ENCODE results near the gene SEC24C.
"Not testable (repeated sequence)": the region's sequence is repeated elsewhere in the genome, so short reads cannot be mapped to it uniquely, and the experiment has no call there.

Gene SEC24C

DNA sequence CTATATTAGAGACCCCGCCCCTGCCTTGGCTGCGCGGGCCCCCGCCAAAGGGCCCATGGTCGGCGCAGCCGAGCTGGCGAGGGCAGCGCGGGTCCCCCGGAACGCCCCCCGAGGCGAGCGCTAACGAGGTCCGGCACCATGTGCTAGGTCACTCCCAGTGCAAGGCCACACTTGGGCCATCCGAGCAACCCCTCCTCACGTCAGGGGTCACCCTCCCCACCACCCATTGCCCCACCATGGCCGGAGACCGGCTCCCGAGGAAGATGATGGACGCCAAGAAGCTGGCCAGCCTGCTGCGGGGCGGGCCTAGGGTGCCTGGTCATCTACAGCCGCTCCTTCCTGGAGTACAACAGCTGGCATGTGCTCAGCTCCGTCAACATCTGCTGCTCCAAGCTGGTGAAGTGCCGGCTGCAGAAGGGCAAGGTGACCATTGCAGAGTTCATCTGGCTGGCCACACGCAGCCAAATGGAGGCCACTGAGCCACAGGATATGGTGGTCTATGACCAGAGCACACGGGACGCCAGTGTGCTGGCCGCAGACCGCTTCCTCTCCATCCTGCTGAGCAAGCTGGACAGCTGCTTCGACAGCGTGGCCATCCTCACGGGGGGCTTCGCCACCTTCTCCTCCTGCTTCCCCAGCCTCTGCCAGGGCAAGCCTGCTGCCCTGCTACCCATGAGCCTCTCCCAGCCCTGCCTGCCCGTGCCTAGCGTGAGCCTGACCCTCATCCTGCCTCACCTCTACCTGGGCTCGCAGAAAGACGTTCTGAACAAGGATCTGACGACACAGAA, 12.4 kb upstream of the SEC24C start:
- no peak for DNase-seq

DNA sequence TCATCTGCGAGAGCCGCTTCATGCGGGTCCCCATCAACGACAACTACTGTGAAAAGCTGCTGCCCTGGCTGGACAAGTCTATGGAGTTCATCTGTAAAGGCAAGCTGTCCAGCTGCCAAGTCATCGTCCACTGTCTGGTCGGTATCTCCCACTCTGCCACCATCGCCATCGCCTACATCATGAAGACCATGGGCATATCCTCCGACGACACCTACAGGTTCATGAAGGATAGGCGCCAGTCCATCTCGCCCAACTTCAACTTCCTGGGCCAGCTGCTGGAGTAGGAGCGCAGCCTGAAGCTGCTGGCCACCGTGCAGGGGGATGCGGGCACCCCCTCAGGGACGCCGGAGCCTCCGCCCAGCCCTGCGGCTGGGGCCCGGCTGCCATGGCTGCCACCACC, 11.7 kb upstream of the SEC24C start:
- no peak for DNase-seq

DNA sequence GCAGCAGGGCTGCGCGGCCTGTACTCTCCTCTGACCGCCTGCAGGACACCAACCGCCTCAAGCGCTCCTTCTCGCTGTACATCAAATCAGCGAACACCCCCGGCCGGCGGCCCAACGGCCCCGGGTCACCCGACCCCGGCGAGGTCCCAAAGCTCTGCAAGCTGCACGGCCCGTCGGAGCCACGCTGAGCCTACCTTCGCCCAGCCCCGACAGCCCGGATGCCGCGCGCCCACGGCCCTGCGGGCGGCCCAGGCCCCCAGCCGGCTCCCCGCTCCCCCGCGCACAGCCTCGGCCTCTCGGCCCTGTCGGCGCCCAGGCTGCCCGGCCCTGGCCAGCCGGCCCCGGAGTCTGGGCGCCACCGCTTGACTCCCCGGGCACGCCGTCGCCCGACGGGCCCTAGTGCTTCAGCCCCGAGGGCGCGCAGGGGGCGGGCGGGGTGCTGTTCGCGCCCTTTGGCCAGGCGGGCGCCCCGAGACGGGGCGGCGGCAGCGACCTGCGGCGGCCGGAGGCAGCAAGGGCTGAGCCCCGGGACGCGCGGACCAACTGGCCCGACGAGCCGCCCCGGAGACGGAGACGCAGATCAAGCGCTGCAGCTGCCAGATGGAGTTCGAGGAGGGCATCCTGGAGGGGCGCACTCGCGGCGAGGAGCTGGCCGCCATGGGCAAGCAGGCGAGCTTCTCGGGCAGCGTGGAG, 11.1 kb upstream of the SEC24C start:
- DNase-seq, result no peak

DNA sequence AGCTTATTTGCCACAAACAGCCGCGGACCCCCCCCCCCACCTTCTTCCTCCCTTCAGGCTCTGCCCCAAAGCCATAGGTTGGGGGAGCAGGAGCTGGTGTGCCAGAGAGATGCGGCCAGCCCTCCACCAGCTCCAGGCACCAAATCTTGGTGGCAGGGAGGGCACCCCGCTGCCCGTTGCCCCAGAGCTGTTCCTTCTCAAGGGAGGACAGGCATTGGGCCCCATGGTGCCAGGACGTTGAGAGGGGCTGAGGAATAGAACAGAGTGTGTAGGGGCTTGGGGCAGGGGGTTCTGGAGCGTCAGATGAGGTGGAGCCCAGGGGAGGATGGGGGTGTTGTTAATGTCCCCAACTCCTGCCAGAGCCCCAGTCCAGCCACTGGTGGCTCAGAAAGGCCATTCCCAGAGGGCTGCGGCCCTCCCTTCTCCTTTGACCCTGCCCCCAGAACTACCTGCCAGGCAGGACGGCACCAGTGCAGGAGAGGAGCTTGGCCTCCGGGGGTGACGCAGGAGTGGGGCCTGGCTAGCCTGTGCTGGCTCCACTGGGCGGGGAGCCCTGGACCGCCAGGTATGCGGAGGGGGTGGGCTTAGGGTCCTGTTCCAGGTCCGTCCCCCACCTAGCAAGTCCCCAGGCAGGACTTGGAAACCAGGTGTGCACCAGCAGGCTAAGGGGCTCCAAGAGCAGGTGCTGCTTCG, 10.0 kb upstream of the SEC24C start:
- DNase-seq, result no peak

DNA sequence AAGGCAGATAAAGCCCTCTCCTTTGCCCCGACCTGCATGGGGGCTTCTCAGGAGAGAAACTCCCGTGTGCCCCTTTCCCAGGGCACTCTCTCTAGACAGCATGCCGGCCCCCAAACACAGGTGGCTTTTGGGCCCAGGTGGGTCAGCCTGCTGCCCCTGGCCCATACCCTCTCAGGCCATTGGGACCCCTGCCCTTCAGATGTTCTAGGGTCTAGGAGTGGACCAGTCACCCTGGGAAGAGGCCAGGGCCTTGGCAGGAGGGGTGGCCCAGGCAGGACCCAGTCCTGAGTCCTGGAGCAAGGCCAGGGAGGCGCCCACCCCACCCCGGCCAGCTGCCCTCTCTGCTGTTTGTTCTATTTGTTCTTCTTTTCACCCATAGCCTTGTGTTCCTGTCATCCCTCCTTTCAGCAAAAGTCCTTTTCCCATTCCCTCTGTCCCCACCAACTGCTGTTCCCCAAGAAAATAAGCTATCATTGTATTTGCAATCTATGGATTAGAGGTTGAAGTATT, 9.3 kb upstream of the SEC24C start:
- DNase-seq, result no peak

DNA sequence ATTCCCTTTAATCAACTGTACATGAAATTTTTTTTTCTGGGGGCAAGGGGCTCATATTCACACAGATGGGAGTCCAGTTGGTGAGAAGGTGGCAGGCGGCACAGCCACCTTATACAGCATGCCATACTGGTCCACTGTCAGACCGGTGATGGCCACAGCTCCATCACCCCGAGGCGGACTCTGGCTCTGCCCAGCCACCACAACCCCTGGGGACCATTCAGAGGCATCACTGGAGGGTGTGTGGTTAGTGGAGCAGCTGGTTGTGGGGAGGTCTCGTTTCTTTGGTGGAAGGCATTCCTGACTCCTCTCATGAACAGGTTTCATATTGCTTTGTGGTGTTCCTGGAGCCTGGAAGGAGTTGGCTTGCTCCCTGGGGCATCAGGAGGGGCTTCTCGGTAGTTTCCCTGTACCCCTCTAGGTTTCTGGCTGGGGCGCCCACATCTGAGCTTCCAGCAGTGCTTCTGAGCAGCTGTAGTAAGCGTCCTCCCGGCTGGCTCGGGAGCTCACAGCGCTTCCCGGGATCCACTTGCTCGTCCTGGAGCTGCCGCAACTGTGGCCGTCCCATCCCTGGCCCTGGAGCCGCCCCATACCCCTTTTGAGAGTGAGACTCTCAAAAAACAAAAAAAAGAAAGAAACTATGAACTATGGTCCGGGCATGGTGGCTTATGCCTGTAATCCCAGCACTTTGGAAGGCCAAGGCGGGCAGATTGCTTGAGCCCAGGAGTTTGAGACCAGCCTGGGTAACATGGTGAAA, 3.5 kb upstream of the SEC24C start:
- DNase-seq, result not testable (repeated sequence)

DNA sequence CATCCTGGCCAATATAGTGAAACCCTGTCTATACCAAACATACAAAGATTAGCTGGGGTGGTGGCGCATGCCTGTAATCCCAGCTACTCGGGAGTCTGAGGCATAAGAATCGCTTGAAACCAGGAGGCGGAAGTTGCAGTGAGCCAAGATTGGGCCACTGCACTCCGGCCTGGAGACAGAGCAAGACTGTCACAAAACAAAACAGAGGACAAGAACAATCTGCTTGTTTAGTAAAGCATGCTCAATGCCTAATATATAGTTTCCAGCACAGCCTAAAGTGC, 1.8 kb upstream of the SEC24C start:
- DNase-seq, result no peak

DNA sequence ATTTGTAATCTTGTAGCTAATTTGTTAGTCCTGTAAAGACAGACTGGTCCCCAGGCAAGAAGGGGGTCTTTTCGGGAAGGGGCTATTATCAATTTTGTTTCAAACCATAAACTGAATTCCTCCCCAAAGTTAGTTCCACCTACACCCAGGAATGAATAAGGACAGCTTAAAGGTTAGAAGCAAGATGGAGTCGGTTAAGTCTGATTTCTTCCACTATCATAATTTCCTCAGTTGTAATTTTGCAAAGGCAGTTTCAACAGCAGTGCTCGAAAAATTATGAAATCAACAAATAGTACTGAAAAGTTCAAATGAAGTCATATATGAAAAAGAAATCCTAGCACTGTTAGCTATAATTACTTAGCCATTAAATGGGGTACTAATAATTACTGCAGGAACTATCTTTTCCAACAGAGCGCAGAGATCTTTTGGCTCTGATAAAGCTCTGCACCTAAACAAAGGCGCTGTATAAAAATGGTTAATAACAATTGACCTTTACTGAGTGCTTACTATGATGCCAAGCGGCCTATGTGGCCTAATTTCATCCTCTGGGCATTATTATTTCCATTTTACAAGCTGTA, 756 bp upstream of the SEC24C start:
- DNase-seq, result no peak

DNA sequence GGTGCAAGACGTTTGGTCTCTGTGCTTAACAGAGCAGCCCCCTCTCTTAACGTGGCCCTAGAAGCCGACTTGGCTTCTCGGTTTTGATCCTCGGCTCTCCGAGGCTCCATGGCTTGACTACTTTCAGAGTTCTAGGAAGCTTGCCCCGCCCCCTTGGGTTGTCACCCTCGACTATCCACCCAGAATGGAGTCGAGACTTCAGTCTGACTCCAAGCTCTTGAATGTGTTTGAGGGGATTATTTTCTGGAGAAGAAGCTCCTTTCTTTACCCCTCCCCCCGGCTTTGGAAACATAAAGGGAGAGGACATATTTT, 448 bp downstream of the SEC24C start:
- DNase-seq, result peak; percentile 0

DNA sequence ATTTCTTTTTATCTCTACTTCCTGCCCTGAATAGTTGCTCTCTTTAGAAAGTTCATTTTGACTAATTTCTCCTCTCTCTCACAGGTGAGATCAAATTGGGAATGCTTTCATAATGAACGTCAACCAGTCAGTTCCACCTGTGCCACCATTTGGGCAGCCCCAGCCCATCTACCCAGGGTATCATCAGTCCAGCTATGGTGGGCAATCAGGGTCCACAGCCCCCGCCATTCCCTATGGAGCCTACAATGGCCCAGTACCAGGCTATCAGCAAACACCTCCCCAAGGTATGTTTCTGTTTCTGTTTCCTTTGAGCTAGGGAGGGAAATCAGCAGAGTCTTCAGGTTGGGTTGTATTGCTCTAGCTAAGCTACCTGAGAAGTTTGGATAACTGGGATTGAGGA, 2.5 kb downstream of the SEC24C start:
- DNase-seq, result no peak

DNA sequence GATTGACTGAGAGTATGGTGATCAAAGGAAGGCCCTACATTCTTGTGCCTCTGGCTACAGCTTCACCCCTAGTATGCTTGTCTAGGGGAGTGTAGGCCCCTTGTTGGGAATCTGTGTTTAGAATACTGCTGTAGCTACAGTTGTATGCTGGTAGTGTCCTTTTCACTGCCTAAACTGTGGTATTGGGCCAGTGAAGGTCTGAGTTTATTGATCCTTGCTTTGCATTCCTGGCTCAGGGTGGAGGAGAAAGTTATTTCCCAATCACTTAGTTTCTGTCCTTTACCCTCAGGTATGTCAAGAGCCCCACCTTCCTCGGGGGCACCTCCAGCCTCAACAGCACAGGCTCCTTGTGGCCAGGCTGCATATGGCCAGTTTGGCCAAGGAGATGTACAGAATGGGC, 6.6 kb downstream of the SEC24C start:
- no peak for DNase-seq

DNA sequence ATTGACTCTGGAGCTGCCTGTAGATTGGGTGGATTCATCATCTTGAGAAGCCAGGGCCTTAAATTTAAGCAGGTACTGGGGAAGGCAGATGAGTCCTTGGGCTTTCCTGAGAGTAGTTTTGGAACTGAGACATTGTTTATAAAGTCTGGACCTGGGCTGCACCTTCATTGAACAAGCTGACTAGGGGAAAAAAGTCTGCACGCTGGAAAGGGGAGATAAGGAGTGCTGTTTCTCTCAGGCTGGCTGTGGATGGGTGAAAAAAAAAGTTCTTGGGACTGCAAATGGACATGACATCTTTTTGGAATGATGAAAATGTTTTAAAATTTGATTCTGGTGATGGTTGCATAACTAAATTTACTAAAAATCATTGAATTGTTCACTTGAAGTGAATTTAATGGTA, 12.0 kb downstream of the SEC24C start:
- no peak for DNase-seq

DNA sequence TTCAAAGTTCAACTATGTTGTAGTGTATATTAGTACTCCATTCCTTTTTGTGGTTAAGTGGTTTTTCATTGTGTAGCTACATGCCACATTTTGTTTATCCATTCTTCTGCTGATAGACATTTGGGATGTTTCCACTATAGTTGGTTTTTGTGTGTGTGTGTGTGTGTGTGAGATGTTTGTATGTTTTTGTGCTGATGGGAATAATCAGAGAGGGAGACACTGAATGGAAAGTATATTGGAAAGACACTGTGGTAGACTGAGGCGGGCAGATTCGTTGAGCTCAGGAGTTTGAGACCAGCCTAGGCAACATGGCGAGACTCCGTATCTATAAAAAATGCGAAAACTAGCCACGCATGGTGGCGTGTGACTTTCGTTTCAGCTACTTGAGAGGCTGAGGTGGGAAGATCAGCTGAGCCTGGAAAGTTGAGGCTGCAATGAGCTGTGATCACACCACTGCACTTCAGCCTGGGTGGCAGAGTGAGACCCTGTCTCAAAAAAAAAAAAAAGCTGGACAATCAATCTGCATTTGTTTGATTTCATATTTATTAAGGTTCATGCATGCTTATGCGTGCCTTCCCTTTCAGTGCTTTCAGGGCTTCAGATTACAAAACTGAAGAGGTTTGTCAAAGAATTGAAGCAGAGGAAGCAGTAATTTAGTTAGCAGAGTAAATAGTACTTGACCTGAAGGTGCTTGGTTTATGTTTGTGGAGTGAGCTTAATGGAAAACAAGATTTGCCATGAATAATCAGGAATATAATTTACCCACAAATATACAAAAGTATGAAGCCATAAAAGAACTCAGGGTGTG, 14.7 kb downstream of the SEC24C start:
- DNase-seq, result no peak

DNA sequence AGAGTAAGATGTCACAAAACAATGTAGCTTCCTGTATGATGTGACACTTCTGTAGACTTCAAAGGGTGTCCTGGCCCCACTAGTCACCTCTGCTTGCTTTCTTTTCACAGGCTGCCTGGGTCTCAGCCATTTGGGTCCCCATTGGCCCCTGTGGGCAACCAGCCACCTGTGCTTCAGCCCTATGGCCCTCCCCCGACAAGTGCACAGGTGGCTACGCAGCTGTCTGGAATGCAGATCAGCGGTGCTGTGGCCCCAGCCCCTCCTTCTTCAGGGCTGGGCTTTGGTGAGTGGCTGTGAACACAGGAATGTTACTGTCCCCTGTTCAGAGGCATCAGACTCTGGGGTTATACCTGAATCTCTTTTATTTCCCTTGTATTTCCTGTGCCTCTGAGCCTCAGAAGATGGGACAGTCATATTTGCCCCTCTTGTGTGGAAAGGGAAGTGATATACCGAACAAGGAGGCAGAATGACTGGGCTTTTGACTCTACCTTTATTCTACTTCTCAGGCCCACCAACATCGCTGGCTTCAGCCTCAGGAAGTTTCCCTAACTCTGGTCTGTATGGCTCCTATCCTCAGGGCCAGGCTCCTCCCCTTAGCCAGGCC, 15.4 kb downstream of the SEC24C start:
- no peak for DNase-seq

DNA sequence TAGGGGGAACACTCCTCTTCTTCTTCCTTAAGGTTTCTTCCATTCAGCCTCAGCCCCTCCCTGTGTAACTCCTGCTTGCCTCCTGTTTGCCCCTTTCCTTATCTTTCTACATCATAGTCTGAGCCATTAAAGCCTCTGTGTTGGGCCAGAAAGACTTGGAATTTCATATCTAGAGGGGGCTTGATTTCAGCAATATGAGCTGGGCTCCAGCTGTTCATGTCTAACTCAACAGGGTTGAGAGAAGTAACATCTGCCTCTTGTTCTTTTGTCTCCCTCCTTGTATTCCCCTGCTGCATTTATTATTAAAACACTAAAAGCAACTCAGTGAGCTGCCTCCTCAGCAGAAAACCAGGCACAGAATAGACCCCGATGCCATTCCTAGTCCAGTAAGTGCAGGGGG, 17.6 kb downstream of the SEC24C start:
- DNase-seq, result no peak

DNA sequence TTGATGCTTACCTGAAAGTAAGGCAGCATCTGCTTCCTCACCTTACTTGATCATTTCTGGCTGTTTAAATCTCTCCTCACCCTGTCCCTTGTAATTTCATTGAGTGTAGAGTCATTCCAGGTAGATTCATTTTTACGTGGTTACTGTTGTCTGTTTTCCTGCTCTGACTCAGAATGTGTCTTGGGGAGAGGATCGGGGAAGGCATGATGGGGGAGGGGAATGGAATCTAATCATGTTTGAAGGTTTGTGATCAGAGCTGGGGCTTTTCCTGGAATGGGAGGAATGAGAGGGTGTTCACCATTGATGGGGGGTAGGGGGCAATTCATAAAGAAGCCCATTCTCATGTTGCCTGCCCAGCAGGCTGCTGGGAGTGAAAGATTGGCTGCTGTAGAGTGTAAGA, 18.7 kb downstream of the SEC24C start:
- no peak for DNase-seq

DNA sequence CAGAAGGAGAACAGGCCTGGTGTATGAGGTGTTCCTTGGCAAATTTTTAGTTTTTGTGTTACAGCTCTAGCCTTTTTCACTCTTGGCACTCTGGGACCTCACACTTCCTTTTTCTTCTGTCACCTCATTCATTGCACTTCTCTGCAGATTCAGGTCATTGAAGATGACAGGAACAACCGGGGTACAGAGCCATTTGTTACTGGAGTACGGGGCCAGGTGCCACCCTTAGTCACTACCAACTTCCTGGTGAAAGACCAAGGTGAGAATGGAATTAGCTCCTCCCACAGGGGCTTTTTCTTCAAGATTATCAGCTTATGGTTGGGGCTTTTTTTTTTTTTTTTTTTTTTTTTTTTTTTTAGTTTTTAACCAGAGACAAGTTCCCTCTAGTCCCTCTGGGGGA, 19.2 kb downstream of the SEC24C start:
- no peak for DNase-seq

DNA sequence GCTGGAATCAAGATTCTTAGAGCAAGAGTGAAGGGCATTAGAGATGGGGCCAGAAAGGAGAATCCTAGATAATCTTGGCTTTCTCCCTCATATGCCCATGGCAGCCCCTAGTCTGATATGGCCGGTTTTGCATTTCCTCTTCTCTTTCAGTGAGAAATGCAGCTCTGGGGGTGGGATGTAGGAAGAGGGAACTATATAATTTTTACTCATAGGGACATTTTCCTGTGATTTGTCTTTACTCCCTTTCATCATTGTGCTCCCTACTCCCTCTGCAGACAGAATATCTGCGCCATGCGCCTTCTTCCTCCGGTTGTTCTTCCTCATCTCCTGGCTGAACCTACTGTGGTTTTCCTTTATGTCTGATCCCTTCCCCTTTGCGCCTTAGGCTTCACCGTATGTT, 20.9 kb downstream of the SEC24C start:
- DNase-seq, result no peak

DNA sequence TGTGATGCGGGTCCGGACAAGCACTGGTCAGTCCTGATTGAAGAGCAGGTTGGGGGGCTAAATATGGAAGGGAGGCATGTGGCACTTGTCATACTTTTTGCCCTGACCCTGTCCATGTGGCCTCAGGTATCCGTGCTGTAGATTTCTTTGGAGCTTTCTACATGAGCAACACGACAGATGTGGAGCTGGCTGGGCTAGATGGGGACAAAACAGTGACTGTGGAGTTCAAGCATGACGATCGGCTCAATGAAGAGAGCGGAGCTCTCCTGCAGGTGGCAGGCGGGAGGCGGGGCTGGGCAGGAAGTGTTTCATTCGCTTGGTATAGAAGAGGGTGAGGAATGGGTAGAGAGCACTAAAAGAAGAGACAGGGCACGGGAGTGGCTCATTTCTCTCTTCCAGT, 24.7 kb downstream of the SEC24C start:
- DNase-seq, result no peak

DNA sequence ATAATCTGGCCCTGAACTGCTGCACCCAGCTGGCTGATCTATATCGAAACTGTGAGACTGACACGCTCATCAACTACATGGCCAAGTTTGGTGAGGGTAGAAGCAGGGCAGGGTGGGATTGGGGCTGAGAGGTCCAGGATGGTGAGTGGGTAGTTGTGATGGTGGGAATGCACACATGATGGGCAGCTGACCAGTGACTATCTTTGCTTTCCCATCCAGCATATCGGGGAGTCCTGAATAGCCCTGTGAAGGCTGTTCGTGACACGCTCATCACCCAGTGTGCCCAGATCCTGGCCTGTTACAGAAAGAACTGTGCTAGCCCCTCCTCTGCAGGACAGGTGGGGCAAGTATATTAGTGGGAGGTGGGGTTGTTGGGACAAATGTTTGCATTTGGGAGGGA, 25.2 kb downstream of the SEC24C start:
- DNase-seq, result no peak

DNA sequence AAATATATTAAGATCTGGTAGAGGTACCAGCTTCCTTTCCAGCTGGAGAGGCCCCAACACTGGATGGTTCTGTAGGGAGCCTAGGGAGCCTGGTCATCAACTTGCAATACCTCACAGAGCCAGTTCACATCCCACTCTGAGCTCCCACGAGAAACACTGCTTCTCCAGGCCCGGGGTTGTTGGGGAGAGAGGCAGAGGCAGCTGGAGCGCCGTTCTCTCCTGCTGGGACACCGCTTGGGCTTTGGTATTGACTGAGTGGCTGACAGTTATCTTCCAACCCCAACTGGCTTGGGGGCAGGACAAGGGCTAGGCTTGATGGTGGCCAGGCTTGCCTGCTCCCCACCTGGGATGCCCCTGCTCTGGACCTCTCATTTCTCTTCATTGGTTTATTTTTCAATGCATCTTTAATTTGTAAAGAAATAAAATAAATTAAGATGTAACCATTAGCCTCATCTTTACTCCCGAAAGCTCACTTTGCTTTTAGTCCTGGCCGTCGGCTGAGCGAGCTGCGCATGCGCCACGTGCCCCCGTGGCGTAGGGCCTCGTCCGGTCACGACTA, 27.6 kb downstream of the SEC24C start:
- peak; percentile 40 for DNase-seq

All from COR-L47 (cell line).